Panc1 (cell line): Measurements from ENCODE around the gene LTO1.

ENCODE experiments used
- CTCF ChIP-seq: fragments of 450-650 bp; IDR thresholded peaks from 2 replicates; pipeline ENCODE4 v1.5.1; 2017; ENCODE audit warnings: mild to moderate bottlenecking
- POLR2AphosphoS5 ChIP-seq: IDR thresholded peaks from 2 replicates; pipeline ENCODE4 v1.6.1; 2012; ENCODE audit warnings: mild to moderate bottlenecking, low read depth, low read length, moderate library complexity
- REST ChIP-seq, 2 experiments: IDR thresholded peaks; 2 replicates each; pipeline ENCODE4 v1.6.1; 2011 to 2012; ENCODE audit warnings: low read depth in 2 of 2, control low read depth in 1 of 2, low read length in 1 of 2, mild to moderate bottlenecking in 1 of 2, moderate library complexity in 1 of 2; ENCODE audit not compliant: insufficient read depth in 1 of 2

- no peak for TF ChIP-seq REST (IDR thresholded peaks at IDR 0.05; ENCODE audit: insufficient read depth in 1 of 2, low read depth in 2 of 2, low read length in 1 of 2)
- no peak for TF ChIP-seq CTCF
- TF ChIP-seq POLR2AphosphoS5: no peak
Observed at GRCh38 chr11:69697469-69697843, 22.3 kb upstream of the LTO1 start.
